Spleen (tissue), 7 donors: ENCODE measurements around the gene ANKRD10.

ENCODE experiments used
- CTCF ChIP-seq, 11 experiments: fragments of 200-600 bp in 7 of 11; fragments of 450-650 bp in 4 of 11; sonication (generic) in 4 of 11; IDR thresholded peaks in 8 of 11; conservative IDR thresholded peaks in 3 of 11; 1 replicate in 7 of 11; 2 replicates in 4 of 11; pipeline versions ENCODE4 v1.4.0 to v1.8.0; 2016 to 2021; ENCODE audit warnings: antibody characterized with exemption in 11 of 11, inconsistent platforms in 4 of 11, mild to moderate bottlenecking in 1 of 11
- POLR2A ChIP-seq, 3 donors: fragments of 450-650 bp; IDR thresholded peaks; one replicate each; pipeline ENCODE4 v1.5.1; 2017; ENCODE audit warnings: antibody characterized with exemption in 3 of 3, mild to moderate bottlenecking in 1 of 3
- POLR2AphosphoS5 ChIP-seq, 3 donors: sonication (generic); formaldehyde crosslinking; IDR thresholded peaks; one replicate each; pipeline ENCODE4 v1.5.1; 2017; ENCODE audit warnings: antibody characterized with exemption in 3 of 3
- donor health status: DM: no; HTN: no; CAD: no; lungs with moderate emphysema.
- donor health status: DM: no; HTN: no; CAD: no.
- donor health status: DM: no; HTN: no; CAD: no.

DNA sequence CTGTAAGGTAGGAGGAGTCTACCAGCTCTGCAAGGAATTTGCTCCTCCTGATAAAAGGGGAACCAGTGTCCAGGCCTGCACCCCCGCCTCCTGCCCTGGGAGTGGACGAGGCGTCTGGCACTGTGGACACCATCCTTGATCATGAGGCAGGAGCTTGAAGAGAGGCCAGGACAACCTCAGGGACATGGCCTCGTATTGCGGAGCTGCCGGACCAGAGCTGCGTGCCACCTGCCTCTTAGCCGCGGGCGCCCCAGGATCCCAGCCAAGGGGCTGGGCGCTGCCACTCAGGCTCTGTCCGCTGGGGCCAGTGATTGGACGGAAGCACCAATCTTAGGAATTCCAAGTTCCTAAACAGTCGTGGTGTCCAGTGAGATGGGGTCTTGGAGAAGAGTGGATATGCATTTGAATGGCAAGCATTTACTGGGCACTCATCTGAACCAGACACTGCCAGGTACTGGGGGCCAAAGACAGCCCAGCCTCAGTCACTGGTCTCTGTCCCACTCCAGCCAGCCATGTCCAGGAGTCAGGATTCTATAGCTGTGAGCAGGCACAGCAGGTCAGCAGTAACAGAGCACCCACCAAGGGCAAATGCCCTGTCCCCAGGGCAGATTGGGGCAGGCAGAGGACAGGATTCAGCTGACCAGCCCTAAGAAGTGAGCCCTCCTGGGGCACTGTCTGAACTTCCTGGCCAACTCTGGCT, 39.1 kb upstream of the ANKRD10 start:
- TF ChIP-seq POLR2A (IDR thresholded peaks at IDR 0.05) (no peak), CTCF (IDR thresholded peaks at IDR 0.05 in 8 of 11, conservative IDR thresholded peaks at IDR 0.05 in 3 of 11) (no peak), POLR2AphosphoS5 (IDR thresholded peaks at IDR 0.05) (no peak)
